ENCODE data around the gene LHX2.

LHX2 gene

GRCh38 chr9:124019771-124020519, 8.4 kb downstream of the LHX2 start:
- intact Hi-C loops (cut with DNase I; ENCODE audit: low total_unique reads): no loop called here

DNA sequence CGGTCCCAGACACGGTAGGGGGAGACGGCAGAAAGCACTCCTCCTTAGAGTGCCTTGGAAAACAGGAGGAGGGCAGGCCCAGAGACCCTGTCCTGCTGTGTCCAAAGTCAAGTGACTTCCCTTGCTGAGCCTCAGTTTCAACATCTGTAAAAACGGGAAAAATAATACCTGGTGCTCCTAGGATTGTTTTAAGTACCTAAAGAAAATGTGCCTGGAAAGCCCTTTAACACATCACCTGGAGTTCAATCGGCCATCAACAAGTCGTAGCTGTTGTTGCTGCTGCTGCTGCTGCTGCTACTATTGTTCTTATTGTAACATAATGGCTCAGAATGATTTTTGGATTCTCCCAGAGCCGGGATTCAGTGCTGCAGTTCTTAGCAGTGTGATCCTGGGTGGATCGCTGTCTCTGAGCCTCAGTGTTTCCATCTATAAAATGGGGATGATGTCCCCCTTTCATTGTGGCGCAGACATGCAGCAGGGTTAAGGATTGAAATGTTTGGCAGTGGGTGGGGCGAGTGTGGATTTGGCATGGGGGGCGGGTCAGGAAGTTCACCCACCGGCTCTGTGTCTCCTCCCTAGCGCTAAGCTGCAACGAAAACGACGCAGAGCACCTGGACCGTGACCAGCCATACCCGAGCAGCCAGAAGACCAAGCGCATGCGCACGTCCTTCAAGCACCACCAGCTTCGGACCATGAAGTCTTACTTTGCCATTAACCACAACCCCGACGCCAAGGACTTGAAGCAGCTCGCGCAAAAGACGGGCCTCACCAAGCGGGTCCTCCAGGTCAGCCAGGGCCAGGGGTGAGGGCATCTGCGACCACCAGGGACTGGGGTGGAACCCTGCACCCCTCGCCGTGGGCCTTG, 9.2 kb downstream of the LHX2 start:
- Histone ChIP-seq H3K36me3 (no peaks in the 10 kb centered on the region), H3K9me3 (no peaks in the 10 kb centered on the region), H3K27ac (no peak overlapping the region), H3K27me3 (peaks cover 20 to 90% of the 10 kb centered on the region in 2 donors), H3K4me1 (peaks cover 0 to 31% (median 24%) of the 10 kb centered on the region in 4 donors), H3K4me3 (no peak overlapping the region)
- no peak for TF ChIP-seq CTCF (IDR thresholded peaks at IDR 0.05)
- DNase-seq: peak in 1 of 2 donors; percentile 62
- intact Hi-C loops (cut with DNase I; ENCODE audit: low total_unique reads): no loop called here

More at GRCh38 chr9:124019771-124020519, 8.4 kb downstream of the LHX2 start:
- Histone ChIP-seq H3K36me3 (no peaks in the 10 kb centered on the region), H3K27me3 (peaks cover 20 to 93% of the 10 kb centered on the region in 2 donors), H3K4me3 (no peak overlapping the region), H3K9me3 (no peaks in the 10 kb centered on the region), H3K27ac (no peak overlapping the region), H3K4me1 (peaks cover 0 to 36% (median 25%) of the 10 kb centered on the region in 4 donors)
- no peak for TF ChIP-seq CTCF (IDR thresholded peaks at IDR 0.05)
- DNase-seq: peak in 1 of 2 donors; percentile 53

DNA sequence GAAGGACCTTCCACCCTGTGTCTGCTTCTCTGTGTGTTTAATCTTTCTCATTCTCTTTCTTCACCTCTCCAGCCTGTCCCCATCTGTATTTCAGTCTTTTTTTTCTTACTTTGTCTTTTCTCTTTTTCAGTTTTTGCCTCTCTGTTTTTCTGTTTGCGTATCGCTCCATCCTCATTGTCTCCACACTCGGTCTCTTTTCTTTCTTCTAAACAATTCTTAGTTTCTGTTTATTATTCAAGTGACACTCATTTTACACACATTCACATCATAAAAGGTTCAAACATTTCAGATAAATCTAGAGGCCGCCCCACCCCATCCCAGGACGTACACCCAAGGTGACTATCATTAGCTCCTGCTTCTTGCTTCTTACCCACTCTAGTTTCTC, 9.8 kb downstream of the LHX2 start:
- no peaks in the 10 kb centered on the region for H3K9me3 ChIP-seq
- H3K36me3 ChIP-seq: no peaks in the 10 kb centered on the region
- no peak for DNase-seq
- intact Hi-C loops (cut with DNase I; ENCODE audit: low total_unique reads): no loop called here
- H3K4me1 ChIP-seq: peaks cover 0 to 25% (median 22%) of the 10 kb centered on the region in 4 donors
- peaks cover 18 to 86% of the 10 kb centered on the region in 2 donors for H3K27me3 ChIP-seq
- H3K27ac ChIP-seq: no peak overlapping the region
- no peak overlapping the region for H3K4me3 ChIP-seq
- no peak for TF ChIP-seq CTCF (IDR thresholded peaks at IDR 0.05)

DNA sequence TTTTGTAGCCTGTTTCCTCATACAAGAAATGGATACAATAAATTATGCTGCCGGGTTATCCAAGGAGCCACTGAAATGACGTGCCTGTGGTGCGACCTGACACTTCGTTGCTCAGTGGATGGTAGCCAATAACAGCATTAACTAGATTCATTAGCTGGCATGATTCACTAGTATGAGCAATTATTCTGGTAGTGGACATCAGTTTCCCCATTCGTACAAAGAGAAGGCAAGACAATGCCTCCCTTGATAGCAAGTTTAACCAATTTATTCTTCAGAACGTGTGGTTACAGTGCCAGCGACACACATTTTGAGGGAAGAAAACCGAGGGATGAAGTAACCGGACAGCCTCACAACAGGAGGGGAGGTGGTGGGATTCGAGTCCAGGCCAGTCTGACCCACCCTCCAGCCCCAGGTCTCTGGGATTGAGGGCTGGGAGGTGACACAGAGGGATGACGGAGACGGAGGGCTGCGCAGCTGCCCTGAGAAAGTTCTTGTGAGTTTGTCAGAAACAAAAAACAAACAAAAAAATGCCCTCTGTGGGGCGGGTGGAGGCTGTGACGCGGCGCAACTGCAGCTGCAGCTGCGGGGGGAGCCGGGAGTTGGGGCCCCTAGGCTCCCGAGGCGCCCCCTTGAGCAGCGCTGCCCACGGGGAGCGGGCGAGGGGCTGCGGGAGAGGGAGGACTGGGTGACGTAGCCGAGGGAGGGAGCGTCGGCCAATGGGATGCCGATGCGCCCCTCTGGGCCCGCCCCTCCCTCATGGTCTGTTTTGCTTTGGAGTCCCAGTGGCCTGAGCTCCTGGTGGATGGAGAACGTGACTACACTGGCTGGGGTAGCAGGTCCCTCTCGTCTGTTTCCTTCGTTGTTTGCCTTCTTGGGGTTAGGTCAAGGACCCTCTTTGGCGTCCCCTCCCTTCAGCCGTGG, 10.9 kb downstream of the LHX2 start:
- intact Hi-C loops (cut with DNase I; ENCODE audit: low total_unique reads): no loop called here
- Histone ChIP-seq H3K27me3 (peaks cover 9 to 75% of the 10 kb centered on the region in 2 donors), H3K9me3 (no peaks in the 10 kb centered on the region), H3K36me3 (no peaks in the 10 kb centered on the region), H3K4me1 (peaks cover 0 to 14% (median 13%) of the 10 kb centered on the region in 4 donors), H3K27ac (no peak overlapping the region), H3K4me3 (no peak overlapping the region)
- DNase-seq: peak in 1 of 2 donors; percentile 29
- no peak for TF ChIP-seq CTCF (IDR thresholded peaks at IDR 0.05)

GRCh38 chr9:124024107-124024506, 12.5 kb downstream of the LHX2 start:
- H3K27ac ChIP-seq: no peak overlapping the region
- no peak overlapping the region for H3K4me3 ChIP-seq
- no peaks in the 10 kb centered on the region for H3K9me3 ChIP-seq
- intact Hi-C loops (cut with DNase I; ENCODE audit: low total_unique reads): no loop called here
- no peak for TF ChIP-seq CTCF (IDR thresholded peaks at IDR 0.05)
- H3K27me3 ChIP-seq: peaks cover 2 to 59% of the 10 kb centered on the region in 2 donors
- DNase-seq: peak in 1 of 2 donors; percentile 10
- H3K36me3 ChIP-seq: no peaks in the 10 kb centered on the region
- H3K4me1 ChIP-seq: no peaks in the 10 kb centered on the region
